ENCODE results near the gene OR10X1. TPM values are rescaled to one million over a fixed set of nuclear protein-coding genes. Genes with fewer than 3 reads are reported as not detected.

OR10X1 gene
- polyA plus RNA-seq, 10 donors = not detected

Other genes starting within 250 kb of the OR10X1 start
- gene CD1B, start 248.4 kb downstream of the OR10X1 start, polyA plus RNA-seq (ENCODE audit: insufficient read length in 10 of 10) = under 1 TPM in 1 of 10 donors, not detected in 9; 0.12 TPM
- under 1 TPM in 5 of 10 donors, not detected in 5; 0.23 to 0.63 (median 0.33) TPM for gene CD1E, start 226.0 kb downstream of the OR10X1 start, polyA plus RNA-seq (ENCODE audit: insufficient read length in 10 of 10)
- gene OR10T2, start 180.4 kb downstream of the OR10X1 start, polyA plus RNA-seq (ENCODE audit: insufficient read length in 10 of 10) = not detected
- not detected for gene OR10K2, start 153.7 kb downstream of the OR10X1 start, polyA plus RNA-seq (ENCODE audit: insufficient read length in 10 of 10)
- not detected for gene OR10K1, start 118.1 kb downstream of the OR10X1 start, polyA plus RNA-seq (ENCODE audit: insufficient read length in 10 of 10)
- not detected for gene OR10R2, start 107.7 kb downstream of the OR10X1 start, polyA plus RNA-seq (ENCODE audit: insufficient read length in 10 of 10)
- gene OR6Y1, start 25.5 kb downstream of the OR10X1 start, polyA plus RNA-seq (ENCODE audit: insufficient read length in 10 of 10) = not detected
- not detected for gene OR6P1, start 9.3 kb downstream of the OR10X1 start, polyA plus RNA-seq (ENCODE audit: insufficient read length in 10 of 10)
- under 1 TPM in 9 of 10 donors, not detected in 1; 0.04 to 0.12 (median 0.07) TPM for gene OR10Z1, start 25.4 kb upstream of the OR10X1 start, polyA plus RNA-seq (ENCODE audit: insufficient read length in 10 of 10)
- gene SPTA1, start 106.8 kb upstream of the OR10X1 start, polyA plus RNA-seq (ENCODE audit: insufficient read length in 10 of 10) = 1 to 10 TPM; 1.4 to 8.1 (median 3.3) TPM
- gene OR6K2, start 120.8 kb upstream of the OR10X1 start, polyA plus RNA-seq (ENCODE audit: insufficient read length in 10 of 10) = not detected
- not detected for gene OR6K3, start 140.8 kb upstream of the OR10X1 start, polyA plus RNA-seq (ENCODE audit: insufficient read length in 10 of 10)
- not detected for gene OR6K6, start 174.8 kb upstream of the OR10X1 start, polyA plus RNA-seq (ENCODE audit: insufficient read length in 10 of 10)
- not detected for gene OR6N1, start 192.3 kb upstream of the OR10X1 start, polyA plus RNA-seq (ENCODE audit: insufficient read length in 10 of 10)
- not detected for gene OR6N2, start 201.3 kb upstream of the OR10X1 start, polyA plus RNA-seq (ENCODE audit: insufficient read length in 10 of 10)

All from muscle of back (tissue), 10 donors.